IMR-90 (cell line): ENCODE results near the gene AUTS2. TPM values are rescaled to one million over a fixed set of nuclear protein-coding genes. Genes with fewer than 3 reads are reported as not detected.

ENCODE experiments used
- ATAC-seq: fragments of 200-7000 bp; cut with Tn5 transposase; 2 replicates; pipeline ENCODE4 v1.9.1; 2020; ENCODE audit warnings: low read depth, mild to moderate bottlenecking, moderate library complexity
- BruUV-seq: library from RNA; stranded (reverse); fragments of 400-500 nt; replicated peaks from 2 replicates; lab custom pipeline; 2021; lab: Mats Ljungman, UMichigan
- CTCF ChIA-PET: fragments of 300-600 bp; formaldehyde crosslinking; extraction: SDS; loops from one replicate; lab custom pipeline; 2021; ENCODE audit warnings: antibody characterized with exemption; lab: Yijun Ruan, JAX
- POLR2A ChIA-PET: fragments of 300-600 bp; sonication (Branson Sonifier 250); formaldehyde crosslinking; loops from one replicate; lab custom pipeline; 2022; ENCODE audit warnings: antibody characterized with exemption; ENCODE audit not compliant: unreplicated experiment; lab: Charles Lee
- DNase-seq: peaks from one replicate; pipeline ENCODE4 v3.0.0; 2013
- H2AFZ ChIP-seq: replicated peaks from 2 replicates; pipeline ENCODE3; 2013; ENCODE audit warnings: low read length, mild to moderate bottlenecking; ENCODE audit not compliant: poor library complexity
- H2AK5ac ChIP-seq: 2 replicates; pipeline ENCODE4 v1.6.1; 2013; ENCODE audit warnings: low read depth, low read length, inconsistent platforms
- H2AK9ac ChIP-seq: replicated peaks from 2 replicates; pipeline ENCODE3; 2013; ENCODE audit warnings: mild to moderate bottlenecking, low read depth, low read length, moderate library complexity; ENCODE audit not compliant: poor library complexity
- H2BK120ac ChIP-seq: 2 replicates; pipeline ENCODE4 v1.6.1; 2013; ENCODE audit warnings: low read depth, low read length, inconsistent platforms
- H2BK15ac ChIP-seq: 3 replicates; pipeline ENCODE4 v1.6.1; 2013; ENCODE audit warnings: low read depth, low read length, inconsistent platforms
- H2BK20ac ChIP-seq: 2 replicates; pipeline ENCODE4 v1.6.1; 2013; ENCODE audit warnings: low read depth, mild to moderate bottlenecking, inconsistent platforms, low read length, moderate library complexity
- H2BK5ac ChIP-seq: 2 replicates; pipeline ENCODE4 v1.6.1; 2013; ENCODE audit warnings: mild to moderate bottlenecking, low read depth, low read length, inconsistent platforms; ENCODE audit not compliant: poor library complexity, severe bottlenecking
- H3K14ac ChIP-seq: replicated peaks from 2 replicates; pipeline ENCODE4 v1.6.1; 2013; ENCODE audit warnings: low read depth, low read length, inconsistent platforms
- H3K18ac ChIP-seq: 2 replicates; pipeline ENCODE4 v1.6.1; 2013; ENCODE audit warnings: low read depth, low read length, control low read depth
- H3K23ac ChIP-seq: 2 replicates; pipeline ENCODE4 v1.6.1; 2013; ENCODE audit warnings: low read depth, low read length, inconsistent platforms
- H3K27ac ChIP-seq: 2 replicates; pipeline ENCODE4 v1.5.1; 2013; ENCODE audit warnings: mild to moderate bottlenecking, control low read depth, low read length; ENCODE audit not compliant: insufficient read depth
- H3K27me3 ChIP-seq: 2 replicates; pipeline ENCODE4 v1.6.1; 2013; ENCODE audit warnings: low read length; ENCODE audit not compliant: control insufficient read depth, insufficient read depth
- H3K36me3 ChIP-seq: 2 replicates; pipeline ENCODE4 v1.6.1; 2013; ENCODE audit warnings: low read length, mixed read lengths; ENCODE audit not compliant: control insufficient read depth, insufficient read depth
- H3K4ac ChIP-seq: 2 replicates; pipeline ENCODE4 v1.6.1; 2013; ENCODE audit warnings: low read depth, low read length, inconsistent platforms
- H3K4me1 ChIP-seq: 2 replicates; pipeline ENCODE4 v1.6.1; 2013; ENCODE audit warnings: low read length, mixed read lengths; ENCODE audit not compliant: control insufficient read depth, insufficient read depth
- H3K4me2 ChIP-seq: 2 replicates; pipeline ENCODE4 v1.6.1; 2013; ENCODE audit warnings: low read depth, mild to moderate bottlenecking, control low read depth, low read length, moderate library complexity
- H3K4me3 ChIP-seq: 2 replicates; pipeline ENCODE4 v1.5.1; 2013; ENCODE audit warnings: low read depth, mild to moderate bottlenecking, control low read depth, low read length, moderate library complexity; ENCODE audit not compliant: insufficient read depth
- H3K56ac ChIP-seq: 2 replicates; pipeline ENCODE4 v1.6.1; 2013; ENCODE audit warnings: low read length, inconsistent platforms; ENCODE audit not compliant: insufficient read depth; ENCODE audit errors: extremely low read depth
- H3K79me1 ChIP-seq, 2 experiments: 2 replicates each; pipeline ENCODE4 v1.6.1; 2013; ENCODE audit warnings: low read length in 2 of 2, inconsistent platforms in 1 of 2, low read depth in 1 of 2
- H3K9ac ChIP-seq: 2 replicates; pipeline ENCODE4 v1.6.1; 2013; ENCODE audit warnings: low read depth, low read length, control low read depth
- H3K9me1 ChIP-seq: 2 replicates; pipeline ENCODE4 v1.6.1; 2013; ENCODE audit warnings: low read length, inconsistent platforms; ENCODE audit not compliant: insufficient read depth
- H3K9me3 ChIP-seq: 2 replicates; pipeline ENCODE4 v1.6.1; 2013; ENCODE audit warnings: low read length; ENCODE audit not compliant: control insufficient read depth, insufficient read depth
- H4K20me1 ChIP-seq: 2 replicates; pipeline ENCODE4 v1.6.1; 2013; ENCODE audit warnings: low read length, inconsistent platforms; ENCODE audit not compliant: insufficient read depth
- H4K5ac ChIP-seq: 2 replicates; pipeline ENCODE4 v1.6.1; 2013; ENCODE audit warnings: mild to moderate bottlenecking, low read depth, low read length, control low read depth
- H4K8ac ChIP-seq, 2 experiments: 2 replicates each; pipeline ENCODE4 v1.6.1; 2013; ENCODE audit warnings: low read depth in 2 of 2, low read length in 2 of 2, control low read depth in 1 of 2, inconsistent platforms in 1 of 2
- H4K91ac ChIP-seq: 2 replicates; pipeline ENCODE4 v1.6.1; 2013; ENCODE audit warnings: low read depth, low read length, inconsistent platforms; ENCODE audit not compliant: insufficient read depth
- BHLHE40 ChIP-seq: fragments of 150-350 bp; IDR thresholded peaks from 2 replicates; pipeline ENCODE4 v1.6.1; 2016; ENCODE audit warnings: mild to moderate bottlenecking, low read depth, low read length
- CEBPB ChIP-seq: IDR thresholded peaks from 2 replicates; pipeline ENCODE4 v1.6.1; 2012; ENCODE audit warnings: low read depth, low read length, improper control_type of control experiment
- CHD1 ChIP-seq: IDR thresholded peaks from 2 replicates; pipeline ENCODE4 v1.6.1; 2012; ENCODE audit warnings: low read depth, low read length, improper control_type of control experiment
- CTCF ChIP-seq: conservative IDR thresholded peaks from 2 replicates; pipeline ENCODE4 v1.5.1; 2012; ENCODE audit warnings: mild to moderate bottlenecking, low read depth, low read length, improper control_type of control experiment
- FOS ChIP-seq: fragments of 150-350 bp; IDR thresholded peaks from 2 replicates; pipeline ENCODE4 v1.6.1; 2016; ENCODE audit warnings: low read depth, low read length
- MAFK ChIP-seq: IDR thresholded peaks from 2 replicates; pipeline ENCODE4 v1.6.1; 2012; ENCODE audit warnings: low read depth, low read length, improper control_type of control experiment
- MAZ ChIP-seq: IDR thresholded peaks from 2 replicates; pipeline ENCODE4 v1.6.1; 2012; ENCODE audit warnings: low read depth, mild to moderate bottlenecking, low read length, improper control_type of control experiment, moderate library complexity, borderline replicate concordance
- MXI1 ChIP-seq: IDR thresholded peaks from 2 replicates; pipeline ENCODE4 v1.6.1; 2012; ENCODE audit warnings: low read depth, mild to moderate bottlenecking, low read length, moderate library complexity, borderline replicate concordance
- NFE2L2 ChIP-seq: fragments of 150-350 bp; IDR thresholded peaks from 2 replicates; pipeline ENCODE4 v1.6.1; 2016; ENCODE audit warnings: low read depth, mild to moderate bottlenecking, low read length
- POLR2A ChIP-seq: IDR thresholded peaks from 2 replicates; pipeline ENCODE4 v1.6.1; 2012; ENCODE audit warnings: mild to moderate bottlenecking, low read depth, low read length
- RAD21 ChIP-seq: IDR thresholded peaks from 2 replicates; pipeline ENCODE4 v1.6.1; 2012; ENCODE audit warnings: low read length, improper control_type of control experiment
- RCOR1 ChIP-seq: IDR thresholded peaks from 2 replicates; pipeline ENCODE4 v1.6.1; 2012; ENCODE audit warnings: mild to moderate bottlenecking, low read length, improper control_type of control experiment; ENCODE audit not compliant: insufficient replicate concordance
- RFX5 ChIP-seq: IDR thresholded peaks from 2 replicates; pipeline ENCODE4 v1.8.0; 2012; ENCODE audit warnings: low read depth, mild to moderate bottlenecking, low read length, moderate library complexity
- SMC3 ChIP-seq: fragments of 150-350 bp; IDR thresholded peaks from 2 replicates; pipeline ENCODE4 v1.6.1; 2016; ENCODE audit warnings: low read depth, mild to moderate bottlenecking, antibody characterized with exemption, low read length, moderate library complexity
- USF2 ChIP-seq: fragments of 150-350 bp; IDR thresholded peaks from 2 replicates; pipeline ENCODE4 v1.6.1; 2017; ENCODE audit warnings: mild to moderate bottlenecking, antibody characterized with exemption, low read length, low read depth
- WGBS, 2 experiments: methylation state at CpG; one replicate each; pipeline versions ENCODE4 v1.1.5 to v1.1.7; 2013; ENCODE audit warnings: missing lambda C conversion rate in 2 of 2; ENCODE audit not compliant: insufficient read length in 1 of 2; ENCODE audit errors: extremely low coverage in 2 of 2; 5-methylcytosine and 5-hydroxymethylcytosine counted together
- dilution Hi-C: fragments of 300-500 bp; cut with HindIII; formaldehyde crosslinking; loops from one replicate; pipeline ENCODE4 v1.14.3; 2018; ENCODE audit warnings: low sequenced_read_pairs; ENCODE audit not compliant: unreplicated experiment
- in situ Hi-C: fragments of 300-500 bp; cut with MboI; formaldehyde crosslinking; loops from 3 replicates; pipeline ENCODE4 v1.14.3; 2019; ENCODE audit warnings: low sequenced_read_pairs, inconsistent platforms, mixed read lengths
- intact Hi-C: fragments of 100-400 bp; cut with micrococcal nuclease; formaldehyde crosslinking; loops from 2 replicates; pipeline ENCODE4 v1.10.0; 2022
- polyA plus RNA-seq, 3 experiments: library from polyadenylated mRNA; depleted of rRNA; stranded (reverse); fragments of >200 nt; gene quantifications; 2 replicates each; pipeline ENCODE4 v1.2.3, GENCODE V29; 2012; ENCODE audit warnings: low replicate concordance in 1 of 3
- total RNA-seq: library from RNA; depleted of rRNA; stranded (reverse); fragments of >200 nt; gene quantifications from 2 replicates; pipeline ENCODE4 v1.2.3, GENCODE V29; 2012
- TF ChIP-seq, protein P1 (sequence below): fragments of 150-350 bp; IDR thresholded peaks from 2 replicates; pipeline ENCODE4 v1.6.1; 2016; ENCODE audit warnings: low read depth, mild to moderate bottlenecking, low read length, moderate library complexity, borderline replicate concordance

Gene AUTS2
- total and polyA plus RNA-seq, 2 of the 4 experiments (the other 2 are of a cell fraction) = 0.90 to 3.0 TPM

GRCh38 chr7:69773535-69774225 lies 175.4 kb downstream of the AUTS2 start:
- Histone ChIP-seq H3K36me3 (no peaks in the 10 kb centered on the region), H3K27ac (no peak overlapping the region), H2BK15ac (no peak overlapping the region), H2BK20ac (no peak overlapping the region), H2BK5ac (no peak overlapping the region), H3K79me1 (no peaks in the 10 kb centered on the region), H4K5ac (no peak overlapping the region), H4K91ac (no peak overlapping the region), H2AK5ac (no peak overlapping the region), H3K4ac (no peak overlapping the region), H3K18ac (no peak overlapping the region), H3K23ac (no peak overlapping the region), H2BK120ac (no peak overlapping the region), H3K4me2 (no peak overlapping the region), H2AK9ac (no peak overlapping the region), H3K4me3 (no peak overlapping the region), H3K14ac (no peak overlapping the region), H3K56ac (no peak overlapping the region), H4K8ac (no peak overlapping the region), H3K4me1 (no peaks in the 10 kb centered on the region), H3K9me3 (peaks cover 3% of the 10 kb centered on the region; the same call in 1 of the 2 replicates), H3K9me1 (no peaks in the 10 kb centered on the region), H4K20me1 (no peaks in the 10 kb centered on the region), H3K27me3 (no peaks in the 10 kb centered on the region), H2AFZ (no peak overlapping the region), H3K9ac (no peak overlapping the region)
- DNase-seq (no peak), ATAC-seq (no peak)
- dilution Hi-C loops (no loop called here), in situ Hi-C loops (no loop called here), intact Hi-C loops (no loop called here)
- ChIA-PET POLR2A (no interaction called here), CTCF (no interaction called here)
- no TSS peak for BruUV-seq
- no peak for TF ChIP-seq POLR2A
- TF ChIP-seq USF2 = no peak
- no peak for TF ChIP-seq CEBPB
- no peak for TF ChIP-seq FOS
- TF ChIP-seq RAD21 = no peak
- no peak for TF ChIP-seq SMC3
- TF ChIP-seq RCOR1 = no peak
- no peak for TF ChIP-seq NFE2L2
- TF ChIP-seq MAFK = no peak
- TF ChIP-seq BHLHE40 = no peak
- TF ChIP-seq CTCF = no peak
- TF ChIP-seq MXI1 = no peak
- TF ChIP-seq MAZ = no peak
- TF ChIP-seq RFX5 = no peak
- TF ChIP-seq, protein P1, sequence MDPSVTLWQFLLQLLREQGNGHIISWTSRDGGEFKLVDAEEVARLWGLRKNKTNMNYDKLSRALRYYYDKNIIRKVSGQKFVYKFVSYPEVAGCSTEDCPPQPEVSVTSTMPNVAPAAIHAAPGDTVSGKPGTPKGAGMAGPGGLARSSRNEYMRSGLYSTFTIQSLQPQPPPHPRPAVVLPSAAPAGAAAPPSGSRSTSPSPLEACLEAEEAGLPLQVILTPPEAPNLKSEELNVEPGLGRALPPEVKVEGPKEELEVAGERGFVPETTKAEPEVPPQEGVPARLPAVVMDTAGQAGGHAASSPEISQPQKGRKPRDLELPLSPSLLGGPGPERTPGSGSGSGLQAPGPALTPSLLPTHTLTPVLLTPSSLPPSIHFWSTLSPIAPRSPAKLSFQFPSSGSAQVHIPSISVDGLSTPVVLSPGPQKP = no peak
- no peak for TF ChIP-seq CHD1
- WGBS, 2 experiments = 29% methylated on average over 1 of the region's 9 CpGs; no CpG with 5 or more reads in 1 of the 2 experiments
